GM23338 (cell line): ENCODE measurements around the gene MYO7B. TPM values are rescaled to one million over a fixed set of nuclear protein-coding genes. Genes with fewer than 3 reads are reported as not detected.

Source experiments
- ATAC-seq: fragments of 200-7000 bp; cut with Tn5 transposase; 3 replicates; pipeline ENCODE4 v1.9.1; 2020
- DNase-seq: peaks from one replicate; pipeline ENCODE4 v3.0.0-alpha.2; 2015; ENCODE audit warnings: low spot score
- H2AFZ ChIP-seq: fragments of 200-600 bp; sonication (generic); 2 replicates; pipeline ENCODE4 v1.8.0; 2016; ENCODE audit warnings: antibody characterized with exemption, mild to moderate bottlenecking, moderate library complexity
- H3F3A ChIP-seq: fragments of 200-600 bp; sonication (generic); replicated peaks from 2 replicates; pipeline ENCODE4 v1.8.0; 2017; ENCODE audit warnings: antibody characterized with exemption, mixed run types, low read depth
- H3K27ac ChIP-seq: fragments of 200-600 bp; sonication (generic); 2 replicates; pipeline ENCODE4 v1.6.1; 2016; ENCODE audit warnings: low read depth
- H3K27me3 ChIP-seq: fragments of 200-600 bp; sonication (generic); 2 replicates; pipeline ENCODE4 v1.8.0; 2016; ENCODE audit warnings: mild to moderate bottlenecking, mixed run types, moderate library complexity; ENCODE audit not compliant: insufficient read depth
- H3K36me3 ChIP-seq: fragments of 200-600 bp; sonication (generic); 2 replicates; pipeline ENCODE4 v1.8.0; 2016; ENCODE audit warnings: mild to moderate bottlenecking; ENCODE audit not compliant: insufficient read depth
- H3K4me1 ChIP-seq: fragments of 200-600 bp; sonication (generic); 2 replicates; pipeline ENCODE4 v1.8.0; 2016; ENCODE audit warnings: mild to moderate bottlenecking, moderate library complexity; ENCODE audit not compliant: insufficient read depth
- H3K4me2 ChIP-seq: fragments of 200-600 bp; sonication (generic); 2 replicates; pipeline ENCODE4 v1.7.1; 2017; ENCODE audit warnings: mixed run types
- H3K4me3 ChIP-seq: fragments of 200-600 bp; sonication (generic); 2 replicates; pipeline ENCODE4 v1.6.1; 2016; ENCODE audit warnings: mixed run types
- H3K79me2 ChIP-seq: fragments of 200-600 bp; sonication (generic); replicated peaks from 2 replicates; pipeline ENCODE4 v1.8.0; 2017; ENCODE audit warnings: mild to moderate bottlenecking; ENCODE audit not compliant: insufficient read depth
- H3K9me2 ChIP-seq: fragments of 200-600 bp; sonication (generic); 2 replicates; pipeline ENCODE4 v1.8.0; 2017; ENCODE audit not compliant: insufficient read depth
- H4K20me1 ChIP-seq: fragments of 200-600 bp; sonication (generic); replicated peaks from 2 replicates; pipeline ENCODE4 v1.8.0; 2017; ENCODE audit warnings: mild to moderate bottlenecking; ENCODE audit not compliant: insufficient read depth
- H3K27ac Mint-ChIP-seq: 2 replicates; pipeline ENCODE4 v1.8.0; 2020; ENCODE audit warnings: inconsistent platforms, mild to moderate bottlenecking, moderate library complexity, mixed read lengths
- H3K27me3 Mint-ChIP-seq: 3 replicates; pipeline ENCODE4 v1.8.0; 2022; ENCODE audit warnings: low read depth, mild to moderate bottlenecking, moderate library complexity, mixed read lengths, inconsistent platforms; ENCODE audit not compliant: insufficient read depth, poor library complexity
- H3K36me3 Mint-ChIP-seq: 3 replicates; pipeline ENCODE4 v1.8.0; 2021; ENCODE audit warnings: low read depth, mild to moderate bottlenecking, inconsistent platforms, moderate library complexity, mixed read lengths
- H3K4me1 Mint-ChIP-seq: 3 replicates; pipeline ENCODE4 v1.8.0; 2020; ENCODE audit warnings: mild to moderate bottlenecking, inconsistent platforms, mixed read lengths
- H3K4me3 Mint-ChIP-seq: 3 replicates; pipeline ENCODE4 v1.8.0; 2021; ENCODE audit warnings: moderate library complexity, mild to moderate bottlenecking, inconsistent platforms, mixed read lengths
- H3K9me3 Mint-ChIP-seq: 3 replicates; pipeline ENCODE4 v1.8.0; 2020; ENCODE audit warnings: moderate library complexity, mild to moderate bottlenecking, inconsistent platforms, mixed read lengths
- CREB1 ChIP-seq: fragments of 250-450 bp; sonication (Bioruptor Pico); IDR thresholded peaks from 2 replicates; pipeline ENCODE4 v1.5.0; 2020; ENCODE audit warnings: low read depth, mild to moderate bottlenecking, moderate library complexity
- CTCF ChIP-seq, 2 experiments: fragments of 200-600 bp in 1 of 2; sonication (generic) in 1 of 2; conservative IDR thresholded peaks; 2 replicates each; pipeline versions ENCODE4 v1.5.1 to v1.6.1; 2016 to 2017; ENCODE audit warnings: antibody characterized with exemption in 2 of 2, low read depth in 2 of 2, mild to moderate bottlenecking in 2 of 2, moderate library complexity in 1 of 2
- ETS1 ChIP-seq: IDR thresholded peaks from 2 replicates; pipeline ENCODE4 v1.6.1; 2016; ENCODE audit warnings: antibody characterized with exemption
- EZH2 ChIP-seq: fragments of 200-600 bp; sonication (generic); IDR thresholded peaks from one replicate; pipeline ENCODE4 v1.8.0; 2017; ENCODE audit warnings: antibody characterized with exemption, mild to moderate bottlenecking, low read depth; ENCODE audit not compliant: unreplicated experiment
- EZH2phosphoT487 ChIP-seq: fragments of 200-600 bp; sonication (generic); IDR thresholded peaks from one replicate; pipeline ENCODE4 v1.8.1; 2018; ENCODE audit warnings: antibody characterized with exemption; ENCODE audit not compliant: unreplicated experiment
- JUNB ChIP-seq: IDR thresholded peaks from one replicate; pipeline ENCODE4 v1.6.1; 2016; ENCODE audit warnings: antibody characterized with exemption; ENCODE audit not compliant: unreplicated experiment
- NANOG ChIP-seq: IDR thresholded peaks from 2 replicates; pipeline ENCODE4 v1.6.1; 2016; ENCODE audit warnings: antibody characterized with exemption, borderline replicate concordance
- POLR2AphosphoS5 ChIP-seq: IDR thresholded peaks from 2 replicates; pipeline ENCODE4 v1.6.1; 2016; ENCODE audit warnings: antibody characterized with exemption, low read depth
- REST ChIP-seq: IDR thresholded peaks from one replicate; pipeline ENCODE4 v1.6.1; 2018; ENCODE audit warnings: antibody characterized with exemption; ENCODE audit not compliant: unreplicated experiment
- STAT1 ChIP-seq: IDR thresholded peaks from one replicate; pipeline ENCODE4 v1.6.1; 2016; ENCODE audit warnings: antibody characterized with exemption; ENCODE audit not compliant: unreplicated experiment
- ZNF114 ChIP-seq: fragments of 250-450 bp; sonication (Bioruptor Pico); IDR thresholded peaks from 2 replicates; pipeline ENCODE4 v1.5.0; 2020; ENCODE audit warnings: mild to moderate bottlenecking, moderate library complexity
- ZNF331 ChIP-seq: fragments of 250-450 bp; sonication (Bioruptor Pico); IDR thresholded peaks from 2 replicates; pipeline ENCODE4 v1.5.0; 2020; ENCODE audit warnings: low read depth, mild to moderate bottlenecking, moderate library complexity
- ZNF462 ChIP-seq: fragments of 250-450 bp; sonication (Bioruptor Pico); IDR thresholded peaks from 2 replicates; pipeline ENCODE4 v1.5.0; 2020; ENCODE audit warnings: mild to moderate bottlenecking, moderate library complexity
- polyA plus RNA-seq: library from polyadenylated mRNA; unstranded; fragments of >200 nt; fragmentation: Nextera tagmentation; extraction: Ambion mirVana; gene quantifications from 2 replicates; pipeline ENCODE4 v1.2.1, GENCODE V29; 2016
- total RNA-seq: library from RNA; depleted of rRNA; stranded (reverse); fragments of >200 nt; shearing (Covaris generic); gene quantifications from 2 replicates; pipeline ENCODE4 v1.2.3, GENCODE V29; 2014

MYO7B gene
- total and polyA plus RNA-seq, 2 experiments from 2014 or later = not detected

- Histone ChIP-seq H3K36me3 (no peaks in the 10 kb centered on the region), H4K20me1 (peaks cover 95% of the 10 kb centered on the region), H3K27me3 (no peaks in the 10 kb centered on the region), H3K79me2 (peaks cover 100% of the 10 kb centered on the region), H3F3A (no peaks in the 10 kb centered on the region), H2AFZ (no peak overlapping the region), H3K4me3 (no peak overlapping the region), H3K4me1 (peaks cover 45% of the 10 kb centered on the region), H3K27ac (no peak overlapping the region), H3K4me2 (no peak overlapping the region), H3K9me2 (no peaks in the 10 kb centered on the region)
- Mint-ChIP-seq H3K4me3 (no peak overlapping the region), H3K27ac (0 out of 2 replicates have a peak overlapping the region, but pooled peaks have one; percentile 45), H3K9me3 (no peaks in the 10 kb centered on the region), H3K36me3 (peaks cover 17% of the 10 kb centered on the region), H3K27me3 (peaks cover 4% of the 10 kb centered on the region), H3K4me1 (peaks cover 41% of the 10 kb centered on the region)
- TF ChIP-seq ZNF114 (CRISPR knock-in tag) (no peak), ETS1 (no peak), ZNF462 (no peak), NANOG (no peak), EZH2phosphoT487 (no peak), REST (no peak), CREB1 (CRISPR knock-in tag) (no peak), POLR2AphosphoS5 (no peak), CTCF (conservative IDR thresholded peaks at IDR 0.05; ENCODE audit: low read depth in 2 of 2) (no peak), EZH2 (no peak), STAT1 (no peak), ZNF331 (no peak), JUNB (no peak)
- DNase-seq = no peak
- no peak for ATAC-seq
Observed at GRCh38 chr2:127512362-127512761, 23.1 kb upstream of the MYO7B start.
